HuH-7 (cell line): ENCODE data around the gene DIMT1.
A peak's percentile ranks its signal among the peaks of the same experiment; 100 is the strongest.

Source experiments
- DNase-seq: peaks from one replicate; pipeline ENCODE4 v3.0.0; 2011; ENCODE audit warnings: low spot score

Gene DIMT1

GRCh38 chr5:62369039-62369438, 34.7 kb downstream of the DIMT1 start:
- DNase-seq, result no peak

- DNase-seq, result no peak
These were observed 41.0 kb downstream of the DIMT1 start for GRCh38 chr5:62362701-62363100.

GRCh38 chr5:62354028-62354874, 49.5 kb downstream of the DIMT1 start:
- DNase-seq, result peak; percentile 15

- DNase-seq, result no peak
These were observed 54.8 kb downstream of the DIMT1 start for GRCh38 chr5:62348723-62349481.

- DNase-seq, result no peak
These were observed 55.8 kb downstream of the DIMT1 start for GRCh38 chr5:62347928-62348327.

- DNase-seq, result no peak
These were observed 57.0 kb downstream of the DIMT1 start for GRCh38 chr5:62346748-62347147.

GRCh38 chr5:62343428-62343827, 60.3 kb downstream of the DIMT1 start:
- DNase-seq, result no peak

- no peak for DNase-seq
These were observed 61.2 kb downstream of the DIMT1 start for GRCh38 chr5:62342476-62342837.

- DNase-seq, result no peak
These were observed 61.8 kb downstream of the DIMT1 start for GRCh38 chr5:62341783-62342475.

- no peak for DNase-seq
These were observed 62.7 kb downstream of the DIMT1 start for GRCh38 chr5:62340979-62341378.

- no peak for DNase-seq
These were observed 63.3 kb downstream of the DIMT1 start for GRCh38 chr5:62340392-62340791.
